Calu3 (cell line): Measurements from ENCODE around the gene DUSP2. TPM values are rescaled to one million over a fixed set of nuclear protein-coding genes. Genes with fewer than 3 reads are reported as not detected.

ENCODE experiments used
- BruUV-seq: library from RNA; stranded (reverse); fragments of 400-500 nt; replicated peaks from 2 replicates; lab custom pipeline; 2021; lab: Mats Ljungman, UMichigan
- CTCF ChIA-PET: fragments of 300-600 bp; sonication (Branson Sonifier 250); formaldehyde crosslinking; loops from one replicate; lab custom pipeline; 2022; ENCODE audit warnings: antibody characterized with exemption; lab: Charles Lee
- DNase-seq: peaks from one replicate; pipeline ENCODE4 v3.0.0; 2022
- H3K27ac Mint-ChIP-seq: one replicate; pipeline ENCODE4 v1.8.0; 2022; ENCODE audit warnings: mixed read lengths; ENCODE audit not compliant: unreplicated experiment
- H3K27me3 Mint-ChIP-seq: one replicate; pipeline ENCODE4 v1.8.0; 2022; ENCODE audit warnings: mixed read lengths; ENCODE audit not compliant: unreplicated experiment
- H3K36me3 Mint-ChIP-seq: one replicate; pipeline ENCODE4 v1.8.0; 2022; ENCODE audit warnings: mild to moderate bottlenecking, moderate library complexity, mixed read lengths; ENCODE audit not compliant: insufficient read depth, unreplicated experiment
- H3K4me1 Mint-ChIP-seq: one replicate; pipeline ENCODE4 v1.8.0; 2022; ENCODE audit warnings: mild to moderate bottlenecking, low read depth, mixed read lengths; ENCODE audit not compliant: unreplicated experiment
- H3K4me3 Mint-ChIP-seq: one replicate; pipeline ENCODE4 v1.8.0; 2022; ENCODE audit warnings: mild to moderate bottlenecking, low read depth, moderate library complexity, mixed read lengths; ENCODE audit not compliant: unreplicated experiment
- H3K9me3 Mint-ChIP-seq: one replicate; pipeline ENCODE4 v1.8.0; 2022; ENCODE audit warnings: low read depth, mixed read lengths; ENCODE audit not compliant: unreplicated experiment
- intact Hi-C: fragments of 100-400 bp; cut with micrococcal nuclease; formaldehyde crosslinking; loops from one replicate; pipeline ENCODE4 v1.10.0; 2022; ENCODE audit not compliant: unreplicated experiment
- total RNA-seq: library from RNA; stranded (reverse); gene quantifications from 2 replicates; pipeline ENCODE4 v1.2.3, GENCODE V29; 2022
- TF ChIP-seq, protein P1 (sequence below): fragments of 200-600 bp; IDR thresholded peaks from one replicate; pipeline ENCODE4 v1.8.0; 2022; ENCODE audit warnings: antibody characterized with exemption; ENCODE audit not compliant: unreplicated experiment

DUSP2 gene
- total RNA-seq, 1 experiment from 2014 or later = 4.1 TPM

DNA sequence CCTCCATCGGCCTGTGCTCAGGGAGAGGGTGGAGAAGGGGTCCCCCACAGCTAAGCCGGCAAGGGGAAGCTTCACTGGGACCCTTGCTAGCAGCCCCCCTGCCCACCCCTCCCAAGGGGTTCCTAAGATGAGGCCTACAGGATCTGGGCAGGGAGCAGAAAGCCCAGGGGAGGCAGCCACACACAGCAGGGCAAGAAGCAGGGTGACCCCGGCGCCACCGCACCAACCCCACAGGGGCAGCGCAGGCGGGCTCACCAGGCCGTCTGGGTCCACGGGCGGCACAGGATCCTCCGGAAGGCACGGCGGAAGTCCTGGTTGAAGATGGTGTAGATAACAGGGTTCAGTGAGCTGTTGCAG is 30.7 kb downstream of the DUSP2 start:
- BruUV-seq = no TSS peak
- no peaks in the 10 kb centered on the region for H3K4me1 Mint-ChIP-seq
- H3K36me3 Mint-ChIP-seq = peaks cover 16% of the 10 kb centered on the region
- CTCF ChIA-PET = interaction anchor here (0.6 kb wide), 1 partner anchor 16 kb away, joined by 3 read pairs; no protein-coding TSS in a partner anchor
- TF ChIP-seq, protein P1, sequence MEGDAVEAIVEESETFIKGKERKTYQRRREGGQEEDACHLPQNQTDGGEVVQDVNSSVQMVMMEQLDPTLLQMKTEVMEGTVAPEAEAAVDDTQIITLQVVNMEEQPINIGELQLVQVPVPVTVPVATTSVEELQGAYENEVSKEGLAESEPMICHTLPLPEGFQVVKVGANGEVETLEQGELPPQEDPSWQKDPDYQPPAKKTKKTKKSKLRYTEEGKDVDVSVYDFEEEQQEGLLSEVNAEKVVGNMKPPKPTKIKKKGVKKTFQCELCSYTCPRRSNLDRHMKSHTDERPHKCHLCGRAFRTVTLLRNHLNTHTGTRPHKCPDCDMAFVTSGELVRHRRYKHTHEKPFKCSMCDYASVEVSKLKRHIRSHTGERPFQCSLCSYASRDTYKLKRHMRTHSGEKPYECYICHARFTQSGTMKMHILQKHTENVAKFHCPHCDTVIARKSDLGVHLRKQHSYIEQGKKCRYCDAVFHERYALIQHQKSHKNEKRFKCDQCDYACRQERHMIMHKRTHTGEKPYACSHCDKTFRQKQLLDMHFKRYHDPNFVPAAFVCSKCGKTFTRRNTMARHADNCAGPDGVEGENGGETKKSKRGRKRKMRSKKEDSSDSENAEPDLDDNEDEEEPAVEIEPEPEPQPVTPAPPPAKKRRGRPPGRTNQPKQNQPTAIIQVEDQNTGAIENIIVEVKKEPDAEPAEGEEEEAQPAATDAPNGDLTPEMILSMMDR = no peak
- intact Hi-C loops = no loop called here
- no peak for DNase-seq
- no peak overlapping the region for H3K4me3 Mint-ChIP-seq
- no peaks in the 10 kb centered on the region for H3K9me3 Mint-ChIP-seq
- H3K27me3 Mint-ChIP-seq = peaks cover 52% of the 10 kb centered on the region
- H3K27ac Mint-ChIP-seq = no peak overlapping the region

DNA sequence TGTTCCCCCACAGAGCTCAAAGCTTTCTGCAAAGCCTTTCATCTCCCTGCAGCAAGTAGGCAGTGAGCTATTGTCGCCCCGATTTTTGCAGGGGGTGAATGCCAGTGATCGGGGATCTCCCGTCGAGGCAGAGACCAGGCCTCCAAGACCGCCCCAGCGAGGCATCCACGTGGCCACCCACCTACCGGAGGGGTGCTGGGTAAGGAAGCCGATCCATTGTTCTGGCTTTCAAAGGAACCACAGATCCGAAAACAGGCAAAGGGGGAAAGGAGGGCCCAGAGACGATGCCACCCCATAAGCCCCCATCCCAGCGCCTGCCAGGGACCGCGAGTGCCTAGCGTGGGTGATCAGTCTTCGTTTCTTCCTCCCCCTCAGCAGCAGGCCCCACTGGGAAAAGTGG is 31.3 kb downstream of the DUSP2 start:
- no TSS peak for BruUV-seq
- no peak overlapping the region for H3K27ac Mint-ChIP-seq
- intact Hi-C loops = no loop called here
- H3K27me3 Mint-ChIP-seq = peaks cover 52% of the 10 kb centered on the region
- CTCF ChIA-PET = no interaction called here
- H3K4me1 Mint-ChIP-seq = no peaks in the 10 kb centered on the region
- TF ChIP-seq, protein P1 = no peak
- H3K9me3 Mint-ChIP-seq = no peaks in the 10 kb centered on the region
- no peak for DNase-seq
- H3K36me3 Mint-ChIP-seq = peaks cover 16% of the 10 kb centered on the region
- H3K4me3 Mint-ChIP-seq = no peak overlapping the region

DNA sequence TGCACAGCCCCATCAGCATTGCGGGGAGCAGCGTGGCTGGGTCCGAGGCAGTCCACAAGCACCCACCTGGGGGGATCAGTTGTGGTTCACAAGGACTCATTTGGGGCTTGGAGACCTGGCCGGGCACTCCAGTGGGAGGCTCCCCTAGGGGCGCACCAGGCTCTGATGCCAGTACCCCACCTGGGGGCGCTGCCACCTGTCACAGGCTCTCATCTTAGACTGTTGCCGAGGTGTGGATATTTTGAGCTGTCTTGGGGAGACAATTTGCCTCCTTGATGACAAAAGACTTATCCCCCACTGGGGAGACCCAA is 31.9 kb downstream of the DUSP2 start:
- TF ChIP-seq, protein P1 = no peak
- no TSS peak for BruUV-seq
- no peak for DNase-seq
- H3K27ac Mint-ChIP-seq = no peak overlapping the region
- H3K27me3 Mint-ChIP-seq = peaks cover 52% of the 10 kb centered on the region
- no peaks in the 10 kb centered on the region for H3K9me3 Mint-ChIP-seq
- peaks cover 16% of the 10 kb centered on the region for H3K36me3 Mint-ChIP-seq
- intact Hi-C loops = no loop called here
- H3K4me1 Mint-ChIP-seq = no peaks in the 10 kb centered on the region
- no peak overlapping the region for H3K4me3 Mint-ChIP-seq
- CTCF ChIA-PET = no interaction called here

DNA sequence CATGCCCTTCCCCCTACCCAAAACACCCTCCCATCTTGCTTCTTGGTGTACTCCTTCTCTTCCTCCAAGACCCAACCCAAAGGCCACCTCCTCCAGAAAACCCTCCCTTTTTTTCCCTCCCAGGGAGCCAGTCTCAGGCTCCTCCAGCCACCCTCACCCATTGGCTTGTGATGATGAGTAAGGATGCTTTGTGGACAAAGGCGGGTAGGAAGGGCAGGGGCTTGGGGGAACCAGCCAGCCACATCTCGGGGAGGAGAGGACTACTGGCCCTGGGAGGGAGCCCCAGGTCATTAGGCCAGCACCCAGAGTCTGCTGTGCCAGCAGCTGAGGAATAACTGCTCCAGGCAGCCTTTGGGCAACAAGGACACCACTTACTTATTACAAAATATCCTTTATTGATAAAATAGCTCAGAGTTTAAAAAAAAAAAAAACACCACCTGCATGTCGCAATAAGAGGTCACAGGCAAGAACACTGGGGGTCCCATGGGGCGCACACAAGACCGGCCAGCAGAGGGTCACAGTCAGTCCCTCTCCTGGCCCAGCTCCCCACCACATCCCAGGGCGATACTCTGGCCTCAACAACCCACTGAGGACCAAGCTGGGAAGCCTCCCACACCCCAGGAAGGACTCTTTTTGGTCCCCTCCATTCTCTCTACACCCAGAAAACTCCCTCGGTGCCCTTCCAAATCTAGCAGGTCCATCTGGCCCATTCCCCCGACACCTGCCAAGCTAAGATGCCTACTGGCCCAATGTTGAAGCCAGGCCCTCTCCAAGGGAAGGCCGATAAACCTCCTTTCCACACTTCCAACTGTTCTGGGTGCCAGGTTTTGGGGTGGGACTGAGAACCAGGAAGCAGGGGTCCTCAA is 32.5 kb downstream of the DUSP2 start:
- CTCF ChIA-PET = no interaction called here
- Mint-ChIP-seq H3K27me3 (peaks cover 52% of the 10 kb centered on the region), H3K9me3 (no peaks in the 10 kb centered on the region), H3K4me3 (no peak overlapping the region), H3K4me1 (no peaks in the 10 kb centered on the region), H3K27ac (no peak overlapping the region), H3K36me3 (peaks cover 12% of the 10 kb centered on the region)
- TF ChIP-seq, protein P1 = no peak
- intact Hi-C loops = no loop called here
- no TSS peak for BruUV-seq
- no peak for DNase-seq
